A673 (cell line): ENCODE measurements around the gene PPP2R2D.

Experiments
- EZH2 ChIP-seq: fragments of 200-600 bp; sonication (generic); IDR thresholded peaks from 2 replicates; pipeline ENCODE4 v1.6.1; 2017; ENCODE audit warnings: borderline replicate concordance, low read depth, mild to moderate bottlenecking, mixed read lengths, antibody characterized with exemption, low read length; ENCODE audit not compliant: poor library complexity, severe bottlenecking
- TF ChIP-seq, protein P1 (sequence below): fragments of 300-800, 200-600 bp; sonication (generic); conservative IDR thresholded peaks from 2 replicates; pipeline ENCODE4 v1.5.1; 2017; ENCODE audit warnings: low read depth, mild to moderate bottlenecking, antibody characterized with exemption, low read length, moderate library complexity, mixed read lengths

GRCh38 chr10:131997366-131998049 lies 96.7 kb downstream of the PPP2R2D start:
- TF ChIP-seq, protein P1, sequence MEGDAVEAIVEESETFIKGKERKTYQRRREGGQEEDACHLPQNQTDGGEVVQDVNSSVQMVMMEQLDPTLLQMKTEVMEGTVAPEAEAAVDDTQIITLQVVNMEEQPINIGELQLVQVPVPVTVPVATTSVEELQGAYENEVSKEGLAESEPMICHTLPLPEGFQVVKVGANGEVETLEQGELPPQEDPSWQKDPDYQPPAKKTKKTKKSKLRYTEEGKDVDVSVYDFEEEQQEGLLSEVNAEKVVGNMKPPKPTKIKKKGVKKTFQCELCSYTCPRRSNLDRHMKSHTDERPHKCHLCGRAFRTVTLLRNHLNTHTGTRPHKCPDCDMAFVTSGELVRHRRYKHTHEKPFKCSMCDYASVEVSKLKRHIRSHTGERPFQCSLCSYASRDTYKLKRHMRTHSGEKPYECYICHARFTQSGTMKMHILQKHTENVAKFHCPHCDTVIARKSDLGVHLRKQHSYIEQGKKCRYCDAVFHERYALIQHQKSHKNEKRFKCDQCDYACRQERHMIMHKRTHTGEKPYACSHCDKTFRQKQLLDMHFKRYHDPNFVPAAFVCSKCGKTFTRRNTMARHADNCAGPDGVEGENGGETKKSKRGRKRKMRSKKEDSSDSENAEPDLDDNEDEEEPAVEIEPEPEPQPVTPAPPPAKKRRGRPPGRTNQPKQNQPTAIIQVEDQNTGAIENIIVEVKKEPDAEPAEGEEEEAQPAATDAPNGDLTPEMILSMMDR = no peak
- TF ChIP-seq EZH2 = no peak
